D721Med (cell line): ENCODE measurements around the gene TMTC1.

Experiments used
- DNase-seq: peaks from one replicate; pipeline ENCODE4 v3.0.0; 2011; ENCODE audit warnings: low spot score; ENCODE audit not compliant: insufficient read length
- FAIRE-seq: peaks from 2 replicates; lab custom pipeline; 2011; peaks lifted over from hg19 to GRCh38; lab: Jason Lieb, UNC
- CTCF ChIP-seq: IDR thresholded peaks from 2 replicates; pipeline ENCODE4 v1.5.1; 2012; ENCODE audit warnings: mild to moderate bottlenecking, control low read depth; ENCODE audit not compliant: insufficient read depth; ENCODE audit errors: missing control alignments

The TMTC1 gene

GRCh38 chr12:29463198-29463597, 320.5 kb downstream of the TMTC1 start:
- FAIRE-seq (no peak), DNase-seq (no peak)
- TF ChIP-seq CTCF = no peak

GRCh38 chr12:29460082-29460481, 323.7 kb downstream of the TMTC1 start:
- TF ChIP-seq CTCF = no peak
- DNase-seq = no peak
- FAIRE-seq = no peak

GRCh38 chr12:29455087-29455486, 328.7 kb downstream of the TMTC1 start:
- FAIRE-seq (no peak), DNase-seq (no peak)
- no peak for TF ChIP-seq CTCF

GRCh38 chr12:29451888-29452287, 331.9 kb downstream of the TMTC1 start:
- FAIRE-seq (no peak), DNase-seq (no peak)
- TF ChIP-seq CTCF = no peak
